Stomach (tissue), 9 donors: Measurements from ENCODE around the gene TGM4. TPM values are rescaled to one million over a fixed set of nuclear protein-coding genes. Genes with fewer than 3 reads are reported as not detected.

ENCODE experiments used
- DNase-seq, 2 donors: peaks; one replicate each; pipeline versions ENCODE4 v3.0.0 to v3.0.0-alpha.2; 2013 to 2019
- H3K27ac ChIP-seq, 5 donors: fragments of 200-600 bp in 4 of 5; sonication (generic) in 4 of 5; one replicate each; pipeline ENCODE4 v1.5.1; 2013 to 2019; ENCODE audit warnings: mild to moderate bottlenecking in 1 of 5, moderate library complexity in 1 of 5
- H3K27me3 ChIP-seq, 3 donors: fragments of 200-600 bp; sonication (generic); one replicate each; pipeline ENCODE4 v1.5.1; 2017 to 2019; ENCODE audit warnings: mixed run types in 1 of 3
- H3K36me3 ChIP-seq, 4 donors: fragments of 200-600 bp; sonication (generic); 1 replicate in 3 of 4; 2 replicates in 1 of 4; pipeline ENCODE4 v1.5.1; 2016 to 2019
- H3K4me1 ChIP-seq, 4 donors: fragments of 200-600 bp; sonication (generic); one replicate each; pipeline ENCODE4 v1.5.1; 2016 to 2019
- H3K4me3 ChIP-seq, 4 donors: fragments of 200-600 bp; sonication (generic) in 3 of 4; one replicate each; pipeline ENCODE4 v1.5.1; 2016 to 2019; ENCODE audit warnings: mild to moderate bottlenecking in 1 of 4
- H3K9me3 ChIP-seq, 4 donors: fragments of 200-600 bp; sonication (generic); one replicate each; pipeline ENCODE4 v1.5.1; 2016 to 2019
- CTCF ChIP-seq, 7 experiments: fragments of 450-650 bp in 4 of 7; fragments of 200-600 bp in 3 of 7; sonication (generic) in 3 of 7; IDR thresholded peaks; one replicate each; pipeline ENCODE4 v1.5.1; 2016 to 2019; ENCODE audit warnings: antibody characterized with exemption in 7 of 7, control low read depth in 2 of 7, mild to moderate bottlenecking in 1 of 7
- EP300 ChIP-seq: sonication (generic); formaldehyde crosslinking; IDR thresholded peaks from one replicate; pipeline ENCODE4 v1.6.1; 2017; ENCODE audit warnings: antibody characterized with exemption
- POLR2A ChIP-seq, 4 donors: fragments of 450-650 bp; IDR thresholded peaks; one replicate each; pipeline ENCODE4 v1.6.1; 2016; ENCODE audit warnings: antibody characterized with exemption in 4 of 4, control low read depth in 2 of 4, mild to moderate bottlenecking in 1 of 4, moderate library complexity in 1 of 4
- POLR2AphosphoS5 ChIP-seq, 3 donors: sonication (generic); formaldehyde crosslinking; IDR thresholded peaks; one replicate each; pipeline ENCODE4 v1.6.1; 2016; ENCODE audit warnings: antibody characterized with exemption in 3 of 3
- WGBS, 5 donors: extraction: QIAGEN DNeasy Blood & Tissue Kit in 3 of 5; methylation state at CpG; one replicate each; pipeline versions ENCODE4 v1.1.5 to v1.1.7; 2013 to 2018; 5-methylcytosine and 5-hydroxymethylcytosine counted together
- intact Hi-C: fragments of 100-400 bp; cut with DNase I; formaldehyde crosslinking; loops from one replicate; pipeline ENCODE4 v1.15.1; 2023; ENCODE audit warnings: low total_unique reads
- polyA plus RNA-seq, 3 donors: library from polyadenylated mRNA; stranded (reverse); fragments of 200-250 nt; gene quantifications; one replicate each; pipeline ENCODE4 v1.2.3, GENCODE V29; 2013
- total RNA-seq, 5 donors: library from RNA; depleted of rRNA; stranded (reverse); fragments of >200 nt; gene quantifications; one replicate each; pipeline versions ENCODE4 v1.1.0 to v1.2.3, GENCODE V29; 2014 to 2016
- donor health status: healthy with polysubstance abuse.
- donor health status: Bipolar disorder and iron deficiency.
- donor health status: healthy.

The TGM4 gene
- total and polyA plus RNA-seq, 8 donors, result not detected

GRCh38 chr3:44932271-44932670, 57.9 kb downstream of the TGM4 start:
- DNase-seq, result no peak
- Histone ChIP-seq H3K9me3 (no peaks in the 10 kb centered on the region), H3K4me1 (no peaks in the 10 kb centered on the region), H3K27ac (no peak overlapping the region), H3K36me3 (peaks cover 23 to 92% (median 86%) of the 10 kb centered on the region in 4 donors), H3K27me3 (no peaks in the 10 kb centered on the region), H3K4me3 (no peak overlapping the region)
- 44 to 65% (median 55%) methylated on average over 2 of the region's 2 CpGs for WGBS, 5 donors
- intact Hi-C loops, result no loop called here
- TF ChIP-seq POLR2AphosphoS5 (IDR thresholded peaks at IDR 0.05), result no peak
- no peak for TF ChIP-seq EP300
- TF ChIP-seq POLR2A (IDR thresholded peaks at IDR 0.05), result no peak
- TF ChIP-seq CTCF (IDR thresholded peaks at IDR 0.05), result no peak

DNA sequence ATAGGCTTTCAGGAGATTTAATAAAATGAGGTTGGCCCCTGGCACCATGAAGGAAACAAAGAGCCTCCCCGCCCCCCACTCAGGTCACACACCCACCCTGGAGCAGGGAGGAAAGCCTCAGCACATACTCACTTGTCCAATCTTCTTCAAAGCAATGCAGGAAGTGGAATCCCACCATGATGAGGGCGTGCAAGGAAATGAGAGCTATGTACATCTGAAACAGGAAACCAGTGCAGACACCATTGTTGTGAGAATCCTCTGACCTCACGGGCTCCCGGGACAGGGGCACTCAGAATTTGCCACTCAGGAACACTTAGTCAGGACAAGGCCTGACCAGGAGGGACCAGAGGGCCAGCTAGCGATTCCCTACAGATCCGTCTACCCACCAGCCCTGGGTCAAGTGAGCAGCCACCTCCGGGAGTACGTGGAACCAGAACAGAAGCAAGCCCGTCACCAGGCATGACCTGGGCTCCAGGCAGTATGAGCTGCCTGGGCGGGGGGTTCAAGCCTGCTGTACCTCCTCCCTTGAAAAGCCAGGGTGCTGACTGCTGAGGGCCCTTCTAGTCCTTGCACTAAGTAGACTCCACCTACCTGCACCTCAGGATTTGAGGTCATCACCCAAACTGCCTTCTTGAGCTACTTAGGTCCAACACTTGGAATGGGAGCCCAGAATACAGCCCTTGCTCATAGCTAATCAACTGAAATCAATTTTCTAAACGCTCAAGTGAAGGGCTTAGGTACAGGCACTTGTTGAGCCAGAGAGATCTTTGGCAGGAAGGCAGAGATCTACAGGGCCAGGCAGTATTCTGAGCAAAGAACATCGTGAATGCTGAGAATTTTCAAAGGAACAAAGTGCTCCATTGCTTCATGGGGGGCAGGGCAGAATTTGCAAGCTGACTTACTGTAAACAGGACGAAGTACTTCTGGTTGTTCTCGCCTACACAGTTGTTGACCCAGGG, 58.9 kb downstream of the TGM4 start:
- Histone ChIP-seq H3K4me1 (no peaks in the 10 kb centered on the region), H3K9me3 (no peaks in the 10 kb centered on the region), H3K27ac (no peak overlapping the region), H3K27me3 (no peaks in the 10 kb centered on the region), H3K4me3 (no peak overlapping the region), H3K36me3 (peaks cover 17 to 92% (median 85%) of the 10 kb centered on the region in 4 donors)
- 89 to 95% (median 91%) methylated on average over 12 to 14 of the region's 14 CpGs for WGBS, 5 donors
- no peak for DNase-seq
- TF ChIP-seq EP300 (no peak), POLR2AphosphoS5 (IDR thresholded peaks at IDR 0.05) (no peak), CTCF (IDR thresholded peaks at IDR 0.05) (no peak)
- intact Hi-C loops, result no loop called here

GRCh38 chr3:44939581-44940036, 65.2 kb downstream of the TGM4 start:
- WGBS, 5 donors, result 73 to 88% (median 79%) methylated on average over 6 of the region's 6 CpGs
- no peaks in the 10 kb centered on the region for H3K27me3 ChIP-seq
- intact Hi-C loops, result no loop called here

More at GRCh38 chr3:44939581-44940036, 65.2 kb downstream of the TGM4 start:
- peak overlapping the region in 1 of 5 donors; percentile 2 for H3K27ac ChIP-seq
- DNase-seq, result no peak
- H3K36me3 ChIP-seq, result peaks cover 41 to 95% (median 88%) of the 10 kb centered on the region in 4 donors
- no peak for TF ChIP-seq POLR2A (IDR thresholded peaks at IDR 0.05)
- TF ChIP-seq EP300, result no peak
- TF ChIP-seq CTCF (IDR thresholded peaks at IDR 0.05), result no peak
- no peak for TF ChIP-seq POLR2AphosphoS5 (IDR thresholded peaks at IDR 0.05)
- H3K4me3 ChIP-seq, result no peak overlapping the region
- H3K4me1 ChIP-seq, result no peaks in the 10 kb centered on the region
- no peaks in the 10 kb centered on the region for H3K9me3 ChIP-seq
